ENCODE measurements around the gene ARID3B.
"Not testable (repeated sequence)": the region's sequence is repeated elsewhere in the genome, so short reads cannot be mapped to it uniquely, and the experiment has no call there.

ARID3B gene

DNA sequence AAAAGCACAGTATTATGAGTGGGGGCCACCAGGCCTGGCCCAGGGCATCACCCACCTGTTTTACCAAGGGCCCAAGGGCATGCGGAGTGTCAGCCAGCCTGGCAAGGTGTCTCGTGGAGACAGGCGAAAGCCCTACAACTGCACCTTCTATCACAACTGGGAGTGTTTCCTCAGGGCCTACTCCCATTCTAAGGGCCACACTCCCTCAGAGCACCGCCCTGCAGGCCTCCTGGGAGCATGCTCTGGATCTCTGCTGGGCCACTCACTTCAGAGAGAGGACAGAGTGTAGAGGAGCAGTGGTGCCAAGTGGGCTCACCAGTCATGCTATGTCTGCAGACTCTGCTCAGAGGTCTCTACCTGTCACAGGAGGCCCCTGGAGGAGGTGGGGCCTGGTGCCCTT is 53.4 kb downstream of the ARID3B start:
- no peaks in the 10 kb centered on the region for H3K27me3 ChIP-seq (ENCODE audit: insufficient read depth, low read depth, severe bottlenecking)
- H3K36me3 ChIP-seq = peaks cover 73% of the 10 kb centered on the region
- H3K4me3 ChIP-seq (ENCODE audit: low read depth, low read length) = no peak overlapping the region
- TF ChIP-seq, protein P1, sequence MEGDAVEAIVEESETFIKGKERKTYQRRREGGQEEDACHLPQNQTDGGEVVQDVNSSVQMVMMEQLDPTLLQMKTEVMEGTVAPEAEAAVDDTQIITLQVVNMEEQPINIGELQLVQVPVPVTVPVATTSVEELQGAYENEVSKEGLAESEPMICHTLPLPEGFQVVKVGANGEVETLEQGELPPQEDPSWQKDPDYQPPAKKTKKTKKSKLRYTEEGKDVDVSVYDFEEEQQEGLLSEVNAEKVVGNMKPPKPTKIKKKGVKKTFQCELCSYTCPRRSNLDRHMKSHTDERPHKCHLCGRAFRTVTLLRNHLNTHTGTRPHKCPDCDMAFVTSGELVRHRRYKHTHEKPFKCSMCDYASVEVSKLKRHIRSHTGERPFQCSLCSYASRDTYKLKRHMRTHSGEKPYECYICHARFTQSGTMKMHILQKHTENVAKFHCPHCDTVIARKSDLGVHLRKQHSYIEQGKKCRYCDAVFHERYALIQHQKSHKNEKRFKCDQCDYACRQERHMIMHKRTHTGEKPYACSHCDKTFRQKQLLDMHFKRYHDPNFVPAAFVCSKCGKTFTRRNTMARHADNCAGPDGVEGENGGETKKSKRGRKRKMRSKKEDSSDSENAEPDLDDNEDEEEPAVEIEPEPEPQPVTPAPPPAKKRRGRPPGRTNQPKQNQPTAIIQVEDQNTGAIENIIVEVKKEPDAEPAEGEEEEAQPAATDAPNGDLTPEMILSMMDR (IDR thresholded peaks at IDR 0.05; ENCODE audit: low read depth, low read length) = no peak
- DNase-seq = no peak
- H3K27ac ChIP-seq = no peak overlapping the region
- no peaks in the 10 kb centered on the region for H3K9me3 ChIP-seq (ENCODE audit: severe bottlenecking)

DNA sequence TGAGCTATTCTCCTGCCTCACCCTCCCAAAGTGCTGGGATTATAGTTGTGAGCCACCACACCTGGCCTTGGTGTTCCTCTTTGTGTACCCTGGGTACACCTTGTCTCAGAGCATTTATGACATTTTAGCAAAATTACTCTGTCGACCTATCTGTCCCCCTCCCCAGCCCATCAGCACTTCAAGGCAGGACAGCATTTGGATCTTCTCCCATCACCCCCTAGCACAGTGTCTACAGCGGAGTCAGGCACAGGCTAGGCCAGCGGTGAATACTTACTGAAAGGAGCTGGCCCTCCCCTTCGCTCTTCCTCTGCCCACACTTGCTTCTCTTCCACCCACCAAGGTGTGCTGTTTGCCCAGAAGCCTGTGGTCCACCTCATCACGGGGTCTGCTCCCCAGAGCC is 54.3 kb downstream of the ARID3B start:
- no peaks in the 10 kb centered on the region for H3K27me3 ChIP-seq (ENCODE audit: insufficient read depth, low read depth, severe bottlenecking)
- H3K27ac ChIP-seq = no peak overlapping the region
- H3K36me3 ChIP-seq = peaks cover 65% of the 10 kb centered on the region
- TF ChIP-seq, protein P1 (IDR thresholded peaks at IDR 0.05; ENCODE audit: low read depth, low read length) = no peak
- no peak overlapping the region for H3K4me3 ChIP-seq (ENCODE audit: low read depth, low read length)
- no peaks in the 10 kb centered on the region for H3K9me3 ChIP-seq (ENCODE audit: severe bottlenecking)
- DNase-seq = no peak

DNA sequence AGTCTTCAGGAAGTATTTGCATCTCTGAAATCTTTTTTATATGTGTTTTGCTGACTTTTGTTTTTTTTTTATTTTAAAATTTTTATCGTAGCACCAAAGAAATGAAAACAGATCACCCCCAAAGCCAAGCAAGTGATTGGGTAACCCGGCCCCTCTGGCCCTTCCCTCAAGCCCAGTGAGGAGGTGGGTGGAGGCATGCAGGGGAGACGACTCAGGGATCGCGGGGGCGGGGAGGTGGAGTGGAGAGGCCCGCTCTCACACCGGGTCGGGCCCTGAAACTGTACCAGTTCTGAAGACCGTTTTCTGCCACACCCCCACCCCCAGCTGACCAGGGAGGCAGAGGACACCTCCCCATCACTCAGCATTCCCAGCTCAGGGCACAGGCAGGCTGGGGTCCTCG is 55.7 kb downstream of the ARID3B start:
- H3K27ac ChIP-seq; H3K27me3 ChIP-seq (ENCODE audit: insufficient read depth, low read depth, severe bottlenecking); H3K4me3 ChIP-seq (ENCODE audit: low read depth, low read length); DNase-seq; H3K9me3 ChIP-seq (ENCODE audit: severe bottlenecking): not testable (repeated sequence)
- H3K36me3 ChIP-seq = peaks cover 50% of the 10 kb centered on the region

DNA sequence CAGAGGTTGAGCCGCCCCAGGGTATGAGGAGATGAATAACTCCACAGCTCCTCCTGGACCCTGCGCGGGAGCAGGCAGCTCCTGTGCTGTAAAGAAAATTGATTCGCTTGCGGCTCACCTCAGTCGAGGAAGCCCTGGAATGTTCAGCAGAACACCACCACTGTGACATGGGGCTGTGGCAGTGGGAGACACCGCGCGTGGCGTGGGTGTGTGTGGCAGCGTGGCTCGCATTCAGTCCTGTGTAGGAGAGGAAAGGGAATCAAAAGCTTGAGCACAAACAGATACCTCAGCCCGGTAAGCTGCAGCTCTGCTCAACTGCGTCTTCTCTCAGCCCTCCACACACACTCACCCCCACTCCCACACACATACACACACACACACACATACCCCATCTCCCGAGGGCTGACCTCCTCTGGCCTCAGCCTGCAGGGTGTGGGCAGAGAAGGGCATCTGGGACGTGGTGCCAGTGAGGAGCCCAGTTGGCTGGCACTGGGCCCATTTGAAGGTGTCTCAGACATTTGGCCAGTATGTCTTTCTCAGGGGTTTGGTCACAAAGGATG is 56.2 kb downstream of the ARID3B start:
- H3K27ac ChIP-seq; H3K4me3 ChIP-seq (ENCODE audit: low read depth, low read length); H3K27me3 ChIP-seq (ENCODE audit: insufficient read depth, low read depth, severe bottlenecking); DNase-seq; H3K9me3 ChIP-seq (ENCODE audit: severe bottlenecking): not testable (repeated sequence)
- peaks cover 45% of the 10 kb centered on the region for H3K36me3 ChIP-seq

DNA sequence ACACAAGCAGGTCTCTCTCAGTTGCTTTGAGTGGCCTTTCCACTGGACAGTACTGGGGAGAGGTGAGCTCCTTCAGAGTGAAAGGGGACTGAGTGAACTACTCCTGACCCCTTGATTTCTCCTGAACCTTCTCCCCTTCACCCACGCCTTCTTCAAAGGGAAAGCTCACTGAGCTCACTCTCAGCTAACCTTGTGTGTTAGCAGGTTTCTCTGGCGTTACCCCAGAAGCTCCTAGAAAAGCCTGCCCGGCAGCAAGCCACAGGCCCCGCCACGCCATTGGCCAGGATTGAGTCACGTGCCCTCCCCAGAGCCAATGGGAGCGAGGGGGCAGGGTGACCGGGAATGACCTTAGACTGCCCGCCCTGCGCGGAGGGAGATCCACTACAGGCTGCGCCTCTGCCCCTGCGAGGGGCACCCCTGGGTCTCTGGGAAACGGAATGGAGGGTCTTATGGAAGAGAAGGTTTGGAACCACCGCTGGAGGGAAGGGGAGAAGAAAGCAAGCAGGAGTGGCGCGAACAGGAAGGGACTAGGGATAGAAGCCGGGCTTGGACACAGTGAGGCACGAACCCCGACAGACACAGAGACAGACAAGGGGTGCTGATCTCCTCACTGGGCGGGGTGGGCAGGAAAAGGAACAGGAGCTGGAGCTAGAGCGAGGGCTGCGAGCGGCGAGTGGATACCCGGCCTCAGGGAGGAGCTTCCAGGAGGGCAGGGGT is 57.3 kb downstream of the ARID3B start:
- TF ChIP-seq, protein P1 (IDR thresholded peaks at IDR 0.05; ENCODE audit: low read depth, low read length) = no peak
- peak; percentile 76 for DNase-seq
- H3K36me3 ChIP-seq = peaks cover 35% of the 10 kb centered on the region
- H3K4me3 ChIP-seq (ENCODE audit: low read depth, low read length) = no peak overlapping the region
- H3K9me3 ChIP-seq (ENCODE audit: severe bottlenecking) = no peaks in the 10 kb centered on the region
- no peaks in the 10 kb centered on the region for H3K27me3 ChIP-seq (ENCODE audit: insufficient read depth, low read depth, severe bottlenecking)
- H3K27ac ChIP-seq = peak overlapping the region; percentile 35; the same call in 1 of the 2 replicates

DNA sequence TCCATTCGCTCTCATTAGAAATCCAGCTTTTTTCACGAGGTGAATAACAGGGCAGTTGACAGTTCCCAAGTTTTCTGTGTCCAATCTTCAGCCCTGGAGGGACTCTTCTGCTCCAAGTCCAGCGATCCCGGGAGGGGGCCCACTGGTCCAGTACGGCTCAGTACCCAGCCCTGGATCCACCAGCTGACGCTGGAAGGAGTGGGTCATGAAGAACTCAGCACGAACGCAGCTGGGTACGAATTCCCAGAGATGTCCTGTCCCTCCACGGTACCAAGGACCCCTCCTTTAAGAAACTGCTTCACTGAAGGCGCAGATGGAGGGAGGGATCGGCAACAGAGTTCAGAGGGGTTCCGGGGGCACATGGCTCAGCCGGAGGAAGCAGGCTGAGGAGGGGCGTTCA is 58.1 kb downstream of the ARID3B start:
- no peaks in the 10 kb centered on the region for H3K9me3 ChIP-seq (ENCODE audit: severe bottlenecking)
- DNase-seq = no peak
- H3K27ac ChIP-seq = no peak overlapping the region
- H3K36me3 ChIP-seq = peaks cover 26% of the 10 kb centered on the region
- H3K27me3 ChIP-seq (ENCODE audit: insufficient read depth, low read depth, severe bottlenecking) = no peaks in the 10 kb centered on the region
- TF ChIP-seq, protein P1 (IDR thresholded peaks at IDR 0.05; ENCODE audit: low read depth, low read length) = no peak
- no peak overlapping the region for H3K4me3 ChIP-seq (ENCODE audit: low read depth, low read length)

Measured in WERI-Rb-1 (cell line).